HG03565 (cell line): Measurements from ENCODE around the gene EGLN2.
"Not testable (repeated sequence)": the region's sequence is repeated elsewhere in the genome, so short reads cannot be mapped to it uniquely, and the experiment has no call there.

ENCODE experiments used
- ATAC-seq: cut with Tn5 transposase; IDR thresholded peaks from one replicate; pipeline ENCODE4 v1.9.1; 2021; ENCODE audit warnings: mild to moderate bottlenecking, moderate library complexity; ENCODE audit not compliant: unreplicated experiment

The EGLN2 gene

DNA sequence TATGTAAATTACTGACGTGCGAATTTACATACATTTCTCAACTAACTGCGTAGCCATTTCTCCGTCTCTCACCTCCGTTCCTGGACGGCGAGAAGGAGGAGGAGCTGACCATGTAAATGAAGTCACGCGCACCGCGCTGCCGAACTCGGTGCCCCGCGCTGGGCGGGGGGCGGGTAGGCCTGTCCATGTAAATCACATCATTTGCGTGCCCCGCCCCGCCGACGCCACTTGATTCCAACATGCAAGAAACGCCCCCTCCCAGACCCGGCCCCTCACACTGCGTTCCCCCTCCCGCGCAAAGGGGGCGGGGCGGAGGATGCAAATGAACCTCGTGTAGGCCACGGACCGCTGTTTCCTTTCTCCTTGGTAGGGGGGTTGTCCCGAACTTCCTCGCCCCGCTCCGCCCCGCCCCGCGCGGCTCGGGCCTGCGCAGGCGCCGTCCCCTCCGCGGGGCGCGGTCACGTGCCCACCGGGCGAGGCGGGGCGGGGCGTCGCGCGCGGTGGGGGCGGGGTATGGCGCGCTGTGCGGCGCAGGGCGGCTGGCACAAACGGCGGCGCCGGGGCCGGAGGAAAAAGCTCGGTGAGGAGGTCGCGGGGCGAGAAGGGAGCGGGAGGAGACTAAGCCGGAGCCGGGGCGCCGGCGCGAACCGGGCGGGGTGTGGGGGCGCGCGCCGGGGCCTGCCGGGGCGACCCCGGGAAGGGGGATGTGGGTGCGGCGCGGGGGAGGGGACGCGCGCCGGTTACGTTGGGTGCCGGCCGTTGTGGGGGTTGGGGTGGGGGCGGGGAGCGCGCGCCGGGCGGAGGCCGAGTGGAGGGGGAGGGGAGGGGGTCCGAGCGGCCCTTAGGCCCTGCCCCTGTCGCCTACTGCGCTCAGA lies at the start of gene EGLN2:
Gene EGLN2 (plus strand): TSS at position 509 of the 875 bp plus-strand sequence. CDS start 1,382 bp downstream, outside the sequence.
- ATAC-seq, result peak; percentile 72

DNA sequence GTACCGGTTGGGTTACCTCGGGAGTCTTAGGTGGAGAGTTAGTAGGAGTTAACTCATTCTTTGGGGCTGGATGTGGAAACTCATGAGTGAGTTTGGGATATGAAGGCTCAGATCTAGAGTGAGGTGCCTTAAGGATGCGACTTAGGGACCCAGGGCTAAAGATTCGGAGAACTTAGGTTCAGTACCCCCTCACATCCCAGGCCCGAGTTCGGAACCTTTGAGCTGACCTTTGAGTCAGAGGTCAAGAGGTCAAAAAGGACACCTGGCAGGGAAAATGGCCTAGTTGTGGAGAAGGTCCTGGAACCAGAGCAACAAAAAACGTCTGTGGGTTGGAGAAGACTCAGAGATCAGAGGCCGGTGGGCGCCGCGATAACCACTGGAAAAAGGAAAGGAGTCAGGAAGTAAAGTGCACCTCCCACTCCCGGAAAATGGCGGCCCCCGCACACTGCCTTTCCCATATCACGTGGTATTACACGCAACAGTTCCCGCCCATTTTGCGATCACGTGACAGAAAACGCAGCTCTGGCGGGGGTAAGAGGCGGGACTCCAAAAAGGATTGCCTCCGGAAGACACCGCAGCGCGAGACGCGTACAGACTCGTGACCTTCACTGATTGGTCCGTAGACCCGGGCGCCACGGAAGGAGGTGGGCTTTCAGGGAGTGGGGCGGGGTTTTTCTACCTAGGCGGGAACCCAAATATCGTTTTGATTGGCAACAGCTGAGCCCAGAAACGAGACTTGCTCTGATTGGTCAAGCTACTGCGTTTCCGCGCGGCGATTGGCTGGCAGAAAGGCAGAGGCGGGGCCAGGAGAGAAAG lies 48.7 kb upstream of the EGLN2 start, which contains the start of gene ACTMAP:
Gene ACTMAP (minus strand): TSS at position 420 of the 816 bp plus-strand sequence. CDS start 674 bp downstream, outside the sequence.
- ATAC-seq, result peak; percentile 79

DNA sequence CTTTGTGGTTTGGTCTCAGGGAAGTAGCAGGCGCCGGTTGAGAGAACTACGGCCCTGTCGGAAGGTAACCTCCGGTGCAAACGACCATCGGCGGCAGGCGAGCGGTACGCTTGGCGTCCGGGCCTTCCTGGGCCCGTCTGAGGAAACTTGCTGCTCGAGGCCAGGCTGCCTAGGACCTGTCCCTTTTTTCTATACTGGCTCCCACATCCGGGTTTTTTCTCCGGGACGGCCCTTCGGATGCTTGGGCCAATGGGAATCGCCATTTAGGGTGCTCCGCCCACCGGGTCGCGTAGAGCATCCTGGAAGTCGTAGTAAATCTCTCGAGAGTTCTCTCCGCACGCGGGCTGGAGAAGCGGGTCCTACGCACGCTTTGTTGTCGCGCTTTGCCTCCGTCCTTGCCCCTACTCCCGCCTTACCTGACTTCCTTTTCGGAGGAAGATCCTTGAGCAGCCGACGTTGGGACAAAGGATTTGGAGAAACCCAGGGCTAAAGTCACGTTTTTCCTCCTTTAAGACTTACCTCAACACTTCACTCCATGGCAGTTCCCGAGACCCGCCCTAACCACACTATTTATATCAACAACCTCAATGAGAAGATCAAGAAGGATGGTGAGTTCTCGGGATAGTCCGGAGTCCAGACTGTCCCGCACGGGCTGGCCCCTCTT lies 48.0 kb upstream of the EGLN2 start, which contains the start of gene SNRPA:
Gene SNRPA (plus strand): TSS at position 330 of the 664 bp plus-strand sequence. CDS start 206 bp downstream, at position 536.
- peak; percentile 41 for ATAC-seq

DNA sequence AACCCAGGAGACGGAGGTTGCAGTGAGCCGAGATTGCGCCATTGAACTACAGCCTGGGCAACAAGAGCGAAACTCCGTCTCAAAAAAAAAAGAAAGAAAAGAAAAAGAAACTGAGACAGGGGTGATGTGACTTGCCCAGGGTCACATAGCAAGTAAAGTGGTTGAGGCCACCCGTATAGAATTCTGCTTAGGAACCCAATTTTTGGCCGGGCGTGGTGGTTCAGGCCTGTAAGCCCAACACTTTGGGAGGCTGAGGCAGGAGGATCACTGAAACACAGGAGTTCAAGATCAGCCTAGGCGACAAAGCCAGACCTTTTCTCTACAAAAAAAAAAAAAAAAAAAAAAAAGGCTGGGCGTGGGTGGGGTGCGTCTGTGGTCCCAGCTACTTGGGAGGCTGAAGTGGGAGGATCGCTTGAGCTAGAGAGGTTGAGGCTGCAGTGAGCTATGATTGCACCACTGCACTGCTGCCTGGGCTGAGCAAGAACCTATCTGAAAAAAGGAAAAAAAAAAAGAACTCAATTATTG lies 46.7 kb upstream of the EGLN2 start:
- no peak for ATAC-seq

DNA sequence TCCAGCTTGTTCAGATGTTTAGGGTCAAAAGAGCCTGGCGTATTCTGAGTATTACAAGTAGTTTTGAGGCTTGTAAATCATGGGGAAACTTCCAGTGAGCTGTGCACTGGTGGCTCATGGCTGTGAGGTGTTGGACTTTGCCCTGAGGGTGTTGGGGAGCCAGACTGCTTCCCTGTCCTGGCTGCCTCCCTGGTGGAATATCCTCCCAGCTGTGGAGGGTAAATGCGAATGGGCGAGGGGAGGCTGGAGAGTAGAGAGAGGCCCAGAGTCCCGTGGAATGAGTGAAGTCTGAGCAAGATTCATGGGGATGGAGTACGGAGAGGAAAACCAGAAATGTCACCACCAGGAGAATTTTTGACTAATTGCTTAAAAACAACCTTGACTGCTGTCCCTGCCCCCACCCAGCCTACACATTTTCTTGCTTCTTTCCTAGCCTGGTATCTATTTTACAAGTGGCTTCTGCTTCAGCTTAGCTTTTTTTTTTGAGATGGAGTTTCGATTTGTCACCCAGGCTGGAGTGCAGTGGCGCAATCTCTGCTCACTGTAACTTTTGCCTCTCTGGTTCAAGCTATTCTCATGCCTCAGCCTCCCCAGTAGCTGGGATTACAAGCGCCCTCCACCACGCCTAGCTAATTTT lies 44.3 kb upstream of the EGLN2 start:
- no peak for ATAC-seq

DNA sequence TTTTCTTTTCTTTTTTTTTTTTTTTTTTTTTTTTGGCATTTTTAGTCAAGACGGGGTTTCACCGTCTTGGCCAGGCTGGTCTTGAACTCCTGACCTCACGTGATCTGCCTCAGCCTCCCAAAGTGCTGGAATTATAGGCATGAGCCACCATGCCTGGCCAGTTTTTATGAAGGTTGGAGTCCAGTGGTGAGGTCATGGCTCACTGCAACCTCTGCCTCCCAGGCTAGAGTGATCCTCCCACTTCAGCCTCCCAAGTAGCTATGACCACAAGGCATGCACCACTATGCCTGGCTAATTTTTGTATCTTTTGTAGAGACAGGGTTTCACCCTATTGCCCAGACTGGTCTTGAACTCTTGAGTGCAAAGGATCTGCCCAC lies 43.8 kb upstream of the EGLN2 start:
- ATAC-seq, result no peak

DNA sequence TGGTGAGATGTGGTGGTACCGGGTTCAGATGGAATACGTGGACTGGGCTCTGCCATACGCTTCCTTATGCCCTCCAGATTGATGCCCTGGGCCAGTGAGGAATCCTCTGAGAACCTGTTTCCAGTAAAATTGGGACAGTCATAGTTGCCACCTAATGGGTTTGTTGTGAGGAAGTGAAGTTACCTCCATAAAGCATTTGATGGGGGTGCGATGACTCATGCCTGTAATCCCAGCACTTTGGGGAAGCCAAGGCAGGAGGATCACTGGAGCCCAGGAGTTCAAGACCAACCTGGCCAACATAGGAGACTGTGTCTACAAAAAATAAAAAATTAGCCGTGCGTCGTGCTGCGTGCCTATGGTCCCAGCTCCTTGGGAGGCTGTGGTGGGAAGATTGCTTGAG lies 43.2 kb upstream of the EGLN2 start:
- no peak for ATAC-seq

DNA sequence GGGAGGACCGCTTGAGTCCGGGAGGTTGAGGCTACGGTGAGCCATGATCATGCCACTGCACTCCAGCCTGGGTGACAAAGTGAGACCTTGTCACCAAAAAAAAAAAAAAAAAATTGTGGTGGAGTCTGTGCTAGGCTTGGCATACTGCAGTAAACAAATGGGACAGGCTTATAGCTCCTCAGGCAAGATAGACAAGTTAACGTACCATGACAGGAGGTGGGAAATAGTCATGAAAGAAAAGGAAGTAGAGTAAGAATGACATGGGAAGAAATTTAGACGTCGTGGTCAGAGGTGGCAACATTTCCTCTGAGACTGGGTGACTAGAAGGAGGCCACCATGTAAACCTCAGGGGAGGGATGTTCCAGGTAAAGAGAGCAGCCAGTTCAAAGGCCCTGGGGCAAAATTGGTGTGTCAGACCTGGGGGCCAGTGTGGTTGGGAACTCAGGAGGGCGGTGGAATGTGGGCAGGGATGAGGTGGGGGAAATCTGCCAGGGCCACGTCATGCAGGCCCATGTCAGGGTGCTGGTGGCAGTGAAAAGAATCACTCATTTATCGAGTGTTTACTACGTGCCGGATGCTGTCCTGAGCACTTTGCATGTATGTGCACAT lies 42.4 kb upstream of the EGLN2 start:
- ATAC-seq, result no peak

DNA sequence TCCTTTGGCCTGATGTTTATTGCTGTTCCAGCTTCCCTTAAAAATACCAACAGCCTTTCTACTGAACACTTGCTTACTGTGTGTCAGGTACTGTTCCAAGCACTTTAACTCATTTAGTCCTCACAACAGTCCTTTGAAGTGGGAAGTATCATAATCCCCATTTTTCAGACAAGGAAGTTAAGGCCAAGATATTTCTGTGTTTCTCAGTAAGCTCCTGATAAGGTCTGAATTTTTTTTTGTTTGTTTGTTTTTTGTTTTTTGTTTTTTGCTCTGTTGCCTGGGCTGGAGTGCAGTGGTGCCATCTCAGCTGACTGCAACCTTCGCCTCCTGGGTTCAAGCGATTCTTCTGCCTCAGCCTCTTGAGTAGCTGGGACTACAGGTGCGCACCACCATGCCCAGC lies 40.5 kb upstream of the EGLN2 start:
- ATAC-seq, result no peak

DNA sequence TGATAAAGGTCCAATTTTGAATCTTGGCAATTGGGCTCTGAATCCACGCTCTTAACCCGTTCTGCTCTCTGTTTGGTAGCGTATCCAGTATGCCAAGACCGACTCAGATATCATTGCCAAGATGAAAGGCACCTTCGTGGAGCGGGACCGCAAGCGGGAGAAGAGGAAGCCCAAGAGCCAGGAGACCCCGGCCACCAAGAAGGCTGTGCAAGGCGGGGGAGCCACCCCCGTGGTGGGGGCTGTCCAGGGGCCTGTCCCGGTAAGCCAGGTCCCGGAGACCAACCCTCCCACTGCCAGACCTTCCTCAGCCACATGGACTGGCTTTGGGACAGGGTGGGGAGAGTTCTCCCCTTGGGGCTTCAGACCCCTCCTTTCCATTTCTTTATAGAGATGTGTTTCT lies 39.6 kb upstream of the EGLN2 start:
- ATAC-seq, result no peak

DNA sequence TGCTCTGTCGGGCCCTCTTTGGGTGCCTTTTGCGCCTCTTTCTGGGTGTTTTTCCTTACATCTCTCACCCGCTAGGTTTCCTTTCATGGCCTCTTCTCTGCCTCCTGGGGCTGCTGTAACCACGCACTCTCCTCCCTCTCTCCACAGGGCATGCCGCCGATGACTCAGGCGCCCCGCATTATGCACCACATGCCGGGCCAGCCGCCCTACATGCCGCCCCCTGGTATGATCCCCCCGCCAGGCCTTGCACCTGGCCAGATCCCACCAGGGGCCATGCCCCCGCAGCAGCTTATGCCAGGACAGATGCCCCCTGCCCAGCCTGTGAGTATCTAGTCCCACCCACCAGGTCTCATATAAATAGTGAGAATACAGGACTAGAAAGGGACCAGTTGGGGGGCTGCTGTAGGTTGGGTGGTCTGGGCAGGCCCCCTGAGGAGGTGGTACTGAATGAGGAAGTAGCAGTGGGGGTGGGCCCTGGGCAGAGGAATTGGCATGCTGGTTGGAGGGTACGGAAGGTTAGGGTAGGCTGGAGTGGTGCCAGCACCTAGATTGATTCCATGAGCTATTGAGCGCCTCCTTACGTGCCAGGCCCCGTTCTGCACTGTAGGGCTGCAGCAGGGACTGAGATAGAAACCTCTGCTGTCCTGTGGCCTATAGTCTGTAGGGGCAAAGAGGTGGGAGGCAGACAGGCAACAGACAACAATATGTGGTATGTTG lies 36.1 kb upstream of the EGLN2 start:
- no peak for ATAC-seq

DNA sequence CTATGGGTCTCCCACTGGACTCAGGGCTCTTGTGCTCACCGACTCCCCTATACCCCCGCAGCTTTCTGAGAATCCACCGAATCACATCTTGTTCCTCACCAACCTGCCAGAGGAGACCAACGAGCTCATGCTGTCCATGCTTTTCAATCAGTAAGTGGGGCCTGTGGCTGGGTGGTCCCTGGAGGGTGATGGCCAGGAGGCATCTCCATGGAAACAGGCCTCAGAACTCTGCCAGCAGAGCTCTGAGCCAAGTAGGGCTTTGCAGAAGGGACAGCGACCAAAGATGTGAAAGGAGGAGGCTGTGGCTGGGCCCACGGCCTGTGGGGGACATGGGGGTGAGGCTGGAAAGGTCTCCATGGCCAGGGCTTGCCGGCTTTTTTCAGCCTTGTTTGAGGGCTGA lies 35.5 kb upstream of the EGLN2 start:
- ATAC-seq, result no peak

DNA sequence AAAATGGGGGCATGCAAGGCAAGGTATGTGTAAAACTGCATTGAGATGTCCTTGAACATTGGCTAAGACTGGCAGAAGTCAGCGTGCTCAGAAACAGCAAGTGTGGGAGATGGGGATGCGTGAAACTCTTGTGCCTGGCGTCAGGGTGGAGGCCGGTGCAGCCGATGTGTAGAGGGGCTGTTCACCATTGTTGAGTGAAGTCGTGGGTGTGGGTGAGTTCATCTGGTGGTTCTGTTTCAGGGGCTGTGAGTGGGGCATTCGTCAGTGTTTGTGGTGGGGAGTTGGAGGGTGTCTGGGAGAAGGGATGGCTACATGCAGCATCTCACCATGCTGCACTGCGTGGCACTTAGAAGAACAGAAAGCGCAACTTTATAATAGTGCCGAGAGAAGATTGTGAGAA lies 35.0 kb upstream of the EGLN2 start:
- no peak for ATAC-seq

DNA sequence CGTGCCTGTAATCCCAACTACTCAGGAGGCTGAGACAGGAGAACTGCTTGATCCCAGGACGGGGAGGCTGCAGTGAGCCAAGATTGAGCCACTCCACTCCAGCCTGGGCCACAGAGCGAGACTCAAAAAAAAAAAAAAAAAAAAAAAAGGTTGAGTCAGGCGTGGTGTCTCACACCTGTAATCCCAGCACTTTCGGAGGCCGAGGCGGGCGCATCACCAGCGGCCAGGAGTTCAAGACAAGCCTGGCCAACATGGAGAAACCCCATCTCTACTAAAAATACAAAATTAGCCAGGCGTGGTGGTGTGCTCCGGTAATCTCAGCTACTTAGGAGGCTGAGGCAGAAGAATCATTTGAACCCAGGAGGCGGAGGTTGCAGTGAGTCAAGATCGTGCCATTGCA lies 32.6 kb upstream of the EGLN2 start:
- ATAC-seq, result not testable (repeated sequence)

DNA sequence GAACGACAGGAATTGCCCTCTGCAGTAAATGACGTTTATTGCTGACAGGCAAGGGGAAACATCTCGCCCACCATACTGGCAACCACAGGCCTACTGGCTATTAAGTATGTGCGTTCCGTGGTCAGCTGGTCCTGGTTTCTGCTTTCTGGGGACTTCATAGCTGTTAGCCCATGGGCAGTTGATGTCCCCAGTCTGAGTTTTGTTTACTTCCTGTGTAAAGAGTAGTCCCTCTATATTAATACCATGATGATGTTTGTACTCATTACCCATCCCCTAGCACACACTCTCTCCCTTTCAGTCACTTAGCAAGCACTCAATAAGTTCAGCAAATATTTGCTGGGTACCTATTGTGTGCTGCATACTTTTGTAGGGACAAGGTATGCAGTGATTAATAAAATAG lies 30.1 kb upstream of the EGLN2 start:
- no peak for ATAC-seq

DNA sequence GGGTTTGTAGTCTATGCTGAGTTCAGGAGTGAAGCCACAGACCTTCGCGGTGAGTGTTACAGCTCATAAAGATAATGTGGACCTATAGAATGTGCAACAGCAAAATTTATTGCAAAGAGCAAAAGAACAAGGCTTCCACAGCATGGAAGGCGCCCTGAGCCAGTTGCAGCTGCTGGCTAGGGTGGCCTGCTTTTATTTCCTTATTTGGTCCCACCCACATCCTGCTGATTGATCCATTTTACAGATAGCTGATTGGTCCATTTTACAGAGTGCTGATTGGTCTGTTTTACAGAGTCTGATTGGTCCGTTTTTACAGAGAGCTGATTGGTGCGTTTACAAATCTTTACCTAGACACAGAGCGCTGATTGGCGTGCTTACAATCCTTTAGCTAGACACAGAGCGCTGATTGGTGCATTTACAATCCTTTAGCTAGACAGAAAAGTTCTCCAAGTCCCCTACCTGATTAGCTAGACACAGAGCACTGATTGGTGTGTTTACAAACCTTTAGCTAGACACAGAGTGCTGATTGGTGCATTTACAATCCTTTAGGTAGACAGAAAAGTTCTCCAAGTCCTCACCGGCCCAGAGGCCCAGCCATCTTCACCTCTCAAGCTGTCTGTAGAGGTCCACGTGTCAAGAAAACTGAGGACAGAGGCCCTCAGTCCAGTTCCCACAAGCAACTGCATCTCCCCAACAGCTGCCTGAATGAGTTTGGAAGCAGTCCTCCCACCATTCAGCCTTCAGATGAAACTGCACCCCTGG lies 27.7 kb upstream of the EGLN2 start:
- not testable (repeated sequence) for ATAC-seq

DNA sequence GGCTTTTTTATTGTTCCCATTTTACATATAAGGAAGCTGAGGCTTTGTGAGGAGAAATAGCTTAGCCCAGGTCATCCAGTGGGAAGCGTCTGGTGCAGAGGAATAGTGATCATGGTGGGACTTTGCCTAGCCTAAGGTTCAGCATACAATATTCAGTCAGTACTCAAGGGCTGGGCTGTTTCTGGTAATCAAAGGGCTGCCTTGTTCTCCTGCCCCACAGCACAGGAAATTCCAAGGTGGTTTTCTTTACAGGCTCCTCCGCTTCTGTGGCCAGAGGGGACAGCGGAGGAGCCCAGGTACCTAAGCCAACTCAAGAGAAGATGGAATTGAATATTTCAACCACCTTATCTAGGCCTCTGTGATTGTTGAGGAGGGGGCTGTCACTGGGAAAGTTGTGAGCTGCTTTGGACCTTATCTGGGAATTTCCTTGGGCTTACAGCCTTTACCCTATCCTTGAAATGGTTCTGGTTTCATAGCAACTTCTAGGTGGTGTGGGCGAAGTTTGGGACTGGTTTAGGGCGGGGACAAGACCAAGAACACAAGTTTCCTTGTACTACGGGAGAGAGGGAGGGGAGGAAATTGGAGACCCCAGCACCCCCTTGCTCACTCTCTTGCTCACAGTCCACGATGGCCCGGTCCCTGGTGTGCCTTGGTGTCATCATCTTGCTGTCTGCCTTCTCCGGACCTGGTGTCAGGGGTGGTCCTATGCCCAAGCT lies 23.9 kb upstream of the EGLN2 start, which contains the start of gene MIA:
Gene MIA (plus strand): TSS at position 606 of the 716 bp plus-strand sequence. CDS start 22 bp downstream, at position 628.
- ATAC-seq, result no peak

DNA sequence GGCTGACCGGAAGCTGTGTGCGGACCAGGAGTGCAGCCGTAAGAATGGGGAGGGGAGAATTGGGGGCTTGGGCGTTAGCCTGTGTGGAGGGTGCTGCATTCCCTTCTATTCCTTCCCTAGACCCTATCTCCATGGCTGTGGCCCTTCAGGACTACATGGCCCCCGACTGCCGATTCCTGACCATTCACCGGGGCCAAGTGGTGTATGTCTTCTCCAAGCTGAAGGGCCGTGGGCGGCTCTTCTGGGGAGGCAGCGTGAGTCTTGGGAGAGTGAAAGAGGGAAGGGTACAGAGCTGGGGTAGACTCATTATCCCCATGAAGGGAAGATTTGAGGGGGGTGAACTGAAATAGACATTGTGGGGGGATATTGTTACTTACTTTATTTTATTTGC lies 23.4 kb upstream of the EGLN2 start:
- no peak for ATAC-seq
